H1 (cell line): ENCODE measurements around the gene CAMK1G. TPM values are rescaled to one million over a fixed set of nuclear protein-coding genes. Genes with fewer than 3 reads are reported as not detected.

Experiments
- ATF2 ChIP-seq: IDR thresholded peaks from 2 replicates; pipeline ENCODE4 v1.6.1; 2012; ENCODE audit warnings: low read length, inconsistent platforms
- BRCA1 ChIP-seq: IDR thresholded peaks from 2 replicates; pipeline ENCODE4 v1.6.1; 2012; ENCODE audit warnings: low read depth, low read length, improper control_type of control experiment
- CBX8 ChIP-seq: fragments of 300-800, 300-1000 bp; sonication (generic); IDR thresholded peaks from 2 replicates; pipeline ENCODE4 v1.7.1; 2016; ENCODE audit warnings: low read depth, low read length, borderline replicate concordance
- CHD2 ChIP-seq: IDR thresholded peaks from 2 replicates; pipeline ENCODE4 v1.6.1; 2012; ENCODE audit warnings: low read length, improper control_type of control experiment
- CTBP2 ChIP-seq: IDR thresholded peaks from 2 replicates; pipeline ENCODE4 v1.7.0; 2011; ENCODE audit warnings: borderline replicate concordance, mild to moderate bottlenecking, moderate library complexity, mixed read lengths, low read length; ENCODE audit not compliant: insufficient read depth, insufficient read length
- EP300 ChIP-seq, 2 experiments: IDR thresholded peaks; 1 replicate in 1 of 2; 2 replicates in 1 of 2; pipeline ENCODE4 v1.6.1; 2011 to 2012; ENCODE audit warnings: low read depth in 2 of 2, low read length in 2 of 2, mild to moderate bottlenecking in 2 of 2, borderline replicate concordance in 1 of 2, inconsistent platforms in 1 of 2, moderate library complexity in 1 of 2
- GTF2F1 ChIP-seq: IDR thresholded peaks from 2 replicates; pipeline ENCODE4 v1.6.1; 2012; ENCODE audit warnings: low read depth, low read length, improper control_type of control experiment, borderline replicate concordance
- KDM5A ChIP-seq: fragments of 200-600 bp; IDR thresholded peaks from 2 replicates; pipeline ENCODE4 v1.7.1; 2012; ENCODE audit warnings: mild to moderate bottlenecking, low read length, inconsistent platforms, mixed read lengths
- NANOG ChIP-seq: IDR thresholded peaks from 2 replicates; pipeline ENCODE4 v1.6.1; 2011; ENCODE audit warnings: low read length, low read depth, mild to moderate bottlenecking, inconsistent platforms; ENCODE audit not compliant: insufficient read depth, poor library complexity, severe bottlenecking
- RBBP5 ChIP-seq: IDR thresholded peaks from 2 replicates; pipeline ENCODE4 v1.7.1; 2012; ENCODE audit warnings: low read depth, mild to moderate bottlenecking, inconsistent platforms, low read length, moderate library complexity, borderline replicate concordance
- RNF2 ChIP-seq: fragments of 200-900, 300-1000 bp; sonication (generic); IDR thresholded peaks from 2 replicates; pipeline ENCODE4 v1.7.1; 2016; ENCODE audit warnings: borderline replicate concordance, low read depth, mild to moderate bottlenecking, antibody characterized with exemption, low read length; ENCODE audit not compliant: poor library complexity, severe bottlenecking; ENCODE audit errors: missing control alignments
- RXRA ChIP-seq: IDR thresholded peaks from 2 replicates; pipeline ENCODE4 v1.6.1; 2011; ENCODE audit warnings: low read depth, mild to moderate bottlenecking, low read length, moderate library complexity; ENCODE audit not compliant: insufficient read depth
- SIRT6 ChIP-seq: IDR thresholded peaks from one replicate; pipeline ENCODE4 v1.7.1; 2012; ENCODE audit warnings: low read length, inconsistent platforms
- SIX5 ChIP-seq: IDR thresholded peaks from 2 replicates; pipeline ENCODE4 v1.6.1; 2011; ENCODE audit warnings: mild to moderate bottlenecking, low read depth, low read length
- SP4 ChIP-seq: IDR thresholded peaks from 2 replicates; pipeline ENCODE4 v1.6.1; 2012; ENCODE audit warnings: low read length, inconsistent platforms
- TBP ChIP-seq: IDR thresholded peaks from 2 replicates; pipeline ENCODE4 v1.6.1; 2011; ENCODE audit warnings: low read depth, low read length, improper control_type of control experiment
- polyA plus RNA-seq, 7 experiments: library from polyadenylated mRNA; depleted of rRNA in 3 of 7; stranded (reverse) in 5 of 7; unstranded in 2 of 7; fragments of >200 nt in 5 of 7; fragments of 200-250 nt in 2 of 7; gene quantifications; 1 replicate in 5 of 7; 2 replicates in 1 of 7; 4 replicates in 1 of 7; pipeline versions ENCODE4 v1.2.1 to v1.2.3, GENCODE V29; 2011 to 2013; ENCODE audit warnings: missing spikeins in 2 of 7, mixed read lengths in 2 of 7
- total RNA-seq: library from RNA; stranded (reverse); fragmentation: NEBNext Ultra II Directional; extraction: Animal tissue kit (Norgen Biotek cat#: 25700); gene quantifications from 2 replicates; pipeline ENCODE4 v1.2.1, GENCODE V29; 2021
- TF ChIP-seq, protein P1 (sequence below): IDR thresholded peaks from 2 replicates; pipeline ENCODE4 v1.6.1; 2012; ENCODE audit warnings: inconsistent platforms

Gene CAMK1G
- total and polyA plus RNA-seq, 2 of the 8 experiments (the other 6 are each of a cell fraction or from before 2014, with no cell fraction given) = 1.00 to 1.0 TPM

DNA sequence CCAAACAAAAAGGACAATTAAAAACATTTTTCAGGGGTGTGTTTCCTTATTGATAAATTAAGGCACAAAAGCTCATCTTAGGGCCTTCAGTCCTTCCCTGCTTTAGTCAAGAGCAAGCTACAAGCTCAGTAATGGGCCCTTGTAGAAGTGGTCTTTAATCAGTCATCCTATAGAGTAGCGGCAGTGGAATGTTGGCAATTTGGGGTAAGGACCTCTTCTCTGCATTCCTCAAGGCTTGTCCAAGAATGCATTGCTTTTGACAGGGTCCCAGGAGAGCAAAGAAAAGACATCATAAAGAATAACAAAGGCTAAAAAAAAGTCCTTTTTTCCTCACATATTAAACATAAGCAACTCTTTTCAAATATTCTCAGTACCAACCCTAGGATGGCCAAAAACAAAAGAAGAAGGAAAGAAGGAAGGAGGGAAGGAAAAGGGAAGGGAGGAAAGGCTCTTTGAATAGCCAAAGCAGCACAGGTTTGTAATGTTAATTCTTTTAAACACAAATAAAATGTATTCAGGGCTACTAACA, 27.3 kb upstream of the CAMK1G start (continued):
- TF ChIP-seq, protein P1, sequence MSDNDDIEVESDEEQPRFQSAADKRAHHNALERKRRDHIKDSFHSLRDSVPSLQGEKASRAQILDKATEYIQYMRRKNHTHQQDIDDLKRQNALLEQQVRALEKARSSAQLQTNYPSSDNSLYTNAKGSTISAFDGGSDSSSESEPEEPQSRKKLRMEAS = no peak
- TF ChIP-seq RBBP5 = no peak
- no peak for TF ChIP-seq SIRT6
- no peak for TF ChIP-seq CTBP2
- TF ChIP-seq KDM5A = no peak
- TF ChIP-seq ATF2 = no peak
- TF ChIP-seq RXRA = no peak
- no peak for TF ChIP-seq CBX8
- no peak for TF ChIP-seq RNF2
- TF ChIP-seq GTF2F1 = no peak
- TF ChIP-seq BRCA1 = no peak
- TF ChIP-seq TBP = no peak
- TF ChIP-seq NANOG = no peak
- TF ChIP-seq EP300 (IDR thresholded peaks at IDR 0.05; ENCODE audit: borderline replicate concordance in 1 of 2, low read depth in 2 of 2, low read length in 2 of 2) = no peak
- TF ChIP-seq SP4 = no peak
- no peak for TF ChIP-seq CHD2
- TF ChIP-seq SIX5 = no peak
